Measurements from ENCODE around the gene POLR2E. TPM values are rescaled to one million over a fixed set of nuclear protein-coding genes. Genes with fewer than 3 reads are reported as not detected.

Gene POLR2E
- total RNA-seq, 1 donor from 2014 or later, result 181 TPM

DNA sequence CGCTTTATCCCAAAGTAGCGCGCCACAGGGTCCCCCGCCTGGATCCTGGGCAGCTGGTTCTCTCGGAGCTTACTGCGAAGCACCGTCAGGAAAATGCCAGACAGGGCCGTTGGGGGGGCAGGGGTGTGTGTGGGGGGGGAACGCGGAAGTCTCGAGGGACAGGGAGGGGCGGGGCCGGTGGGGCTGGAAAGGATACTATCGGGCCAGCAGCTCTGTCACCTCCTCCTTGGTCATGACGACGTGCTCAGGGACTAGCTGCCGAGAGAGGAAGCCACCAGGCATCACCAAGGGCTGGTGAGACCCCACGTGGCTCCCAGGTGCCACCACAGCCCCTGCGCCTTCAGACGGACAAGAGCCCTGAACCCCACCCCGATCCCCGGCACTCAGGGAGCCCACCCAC is 5.3 kb downstream of the POLR2E start:
- no peak overlapping the region for H3K27ac Mint-ChIP-seq
- TF ChIP-seq, protein P1, sequence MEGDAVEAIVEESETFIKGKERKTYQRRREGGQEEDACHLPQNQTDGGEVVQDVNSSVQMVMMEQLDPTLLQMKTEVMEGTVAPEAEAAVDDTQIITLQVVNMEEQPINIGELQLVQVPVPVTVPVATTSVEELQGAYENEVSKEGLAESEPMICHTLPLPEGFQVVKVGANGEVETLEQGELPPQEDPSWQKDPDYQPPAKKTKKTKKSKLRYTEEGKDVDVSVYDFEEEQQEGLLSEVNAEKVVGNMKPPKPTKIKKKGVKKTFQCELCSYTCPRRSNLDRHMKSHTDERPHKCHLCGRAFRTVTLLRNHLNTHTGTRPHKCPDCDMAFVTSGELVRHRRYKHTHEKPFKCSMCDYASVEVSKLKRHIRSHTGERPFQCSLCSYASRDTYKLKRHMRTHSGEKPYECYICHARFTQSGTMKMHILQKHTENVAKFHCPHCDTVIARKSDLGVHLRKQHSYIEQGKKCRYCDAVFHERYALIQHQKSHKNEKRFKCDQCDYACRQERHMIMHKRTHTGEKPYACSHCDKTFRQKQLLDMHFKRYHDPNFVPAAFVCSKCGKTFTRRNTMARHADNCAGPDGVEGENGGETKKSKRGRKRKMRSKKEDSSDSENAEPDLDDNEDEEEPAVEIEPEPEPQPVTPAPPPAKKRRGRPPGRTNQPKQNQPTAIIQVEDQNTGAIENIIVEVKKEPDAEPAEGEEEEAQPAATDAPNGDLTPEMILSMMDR (conservative IDR thresholded peaks at IDR 0.05), result no peak
- no peaks in the 10 kb centered on the region for H3K27me3 Mint-ChIP-seq
- H3K4me3 Mint-ChIP-seq, result no peak overlapping the region
- no peak for DNase-seq (ENCODE audit: extremely low spot score, unreplicated experiment)
- H3K9me3 Mint-ChIP-seq, result no peaks in the 10 kb centered on the region
- H3K36me3 Mint-ChIP-seq, result no peaks in the 10 kb centered on the region
- H3K4me1 Mint-ChIP-seq (ENCODE audit: unreplicated experiment), result no peaks in the 10 kb centered on the region

DNA sequence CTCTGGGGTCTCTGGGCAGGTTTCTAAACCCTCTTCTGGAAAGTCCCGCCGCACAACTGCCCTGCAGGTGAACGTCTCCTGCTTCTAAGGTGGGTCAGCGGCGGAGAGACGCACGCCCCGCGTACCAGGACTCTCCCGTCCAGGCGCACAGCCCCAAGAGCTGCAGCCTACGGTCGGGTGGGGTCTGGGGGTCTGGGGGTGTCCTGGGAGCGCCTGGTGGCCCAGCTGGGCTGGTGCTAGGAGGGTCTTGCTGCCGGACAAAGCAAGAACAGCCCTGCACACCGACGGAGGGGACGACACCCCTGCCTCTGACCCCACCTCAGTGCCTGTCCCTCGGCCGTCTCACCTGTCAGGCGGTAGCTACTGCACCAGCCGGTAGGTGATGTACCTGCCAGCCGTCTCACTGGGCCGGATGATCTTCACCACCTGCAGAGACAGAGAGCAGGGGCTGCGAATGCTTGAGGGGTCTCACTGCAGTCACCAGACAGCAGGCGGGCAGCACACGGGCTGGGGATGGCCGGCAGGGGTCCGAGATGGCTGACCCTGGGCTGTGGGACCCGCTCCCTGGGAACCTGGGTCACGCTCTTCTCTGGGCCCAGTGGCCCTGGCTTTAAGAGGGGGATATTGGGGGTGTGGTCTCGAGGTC is 5.9 kb downstream of the POLR2E start:
- no peak for DNase-seq (ENCODE audit: extremely low spot score, unreplicated experiment)
- no peaks in the 10 kb centered on the region for H3K4me1 Mint-ChIP-seq (ENCODE audit: unreplicated experiment)
- no peaks in the 10 kb centered on the region for H3K27me3 Mint-ChIP-seq
- TF ChIP-seq, protein P1 (conservative IDR thresholded peaks at IDR 0.05), result no peak
- no peak overlapping the region for H3K4me3 Mint-ChIP-seq
- H3K27ac Mint-ChIP-seq, result no peak overlapping the region
- no peaks in the 10 kb centered on the region for H3K9me3 Mint-ChIP-seq
- no peaks in the 10 kb centered on the region for H3K36me3 Mint-ChIP-seq

DNA sequence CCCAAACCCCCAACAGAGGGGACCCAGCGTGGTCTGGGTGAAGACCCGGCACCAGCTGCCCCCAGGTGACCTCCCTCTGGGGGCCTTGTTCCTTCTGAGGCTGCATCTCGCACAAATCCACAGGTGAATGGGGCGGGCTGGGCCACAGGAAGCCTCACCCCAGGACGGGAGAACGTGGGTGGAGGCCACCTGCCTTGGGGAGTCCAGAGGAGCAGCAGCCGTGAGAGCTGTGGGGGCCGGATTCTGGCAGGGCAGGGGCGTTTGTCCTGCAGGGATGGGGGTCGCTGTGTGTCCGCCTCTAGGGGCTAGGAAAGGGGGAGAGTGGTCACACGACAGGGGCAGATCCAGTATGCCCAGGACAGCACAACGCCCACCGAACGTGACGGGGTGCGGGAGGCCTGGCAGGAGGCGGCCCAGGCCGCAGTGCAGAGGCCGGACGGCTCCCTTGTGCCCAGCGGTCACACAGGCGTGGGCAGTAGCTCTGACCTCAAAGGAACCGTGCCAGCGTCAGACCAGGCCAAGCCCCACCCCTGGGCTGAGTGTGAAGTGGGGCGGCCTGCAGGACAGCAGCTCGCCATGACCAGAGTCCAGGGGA is 6.7 kb downstream of the POLR2E start:
- Mint-ChIP-seq H3K27me3 (no peaks in the 10 kb centered on the region), H3K36me3 (no peaks in the 10 kb centered on the region), H3K4me1 (ENCODE audit: unreplicated experiment) (no peaks in the 10 kb centered on the region), H3K9me3 (no peaks in the 10 kb centered on the region), H3K4me3 (no peak overlapping the region), H3K27ac (no peak overlapping the region)
- no peak for DNase-seq (ENCODE audit: extremely low spot score, unreplicated experiment)
- TF ChIP-seq, protein P1 (conservative IDR thresholded peaks at IDR 0.05), result no peak

DNA sequence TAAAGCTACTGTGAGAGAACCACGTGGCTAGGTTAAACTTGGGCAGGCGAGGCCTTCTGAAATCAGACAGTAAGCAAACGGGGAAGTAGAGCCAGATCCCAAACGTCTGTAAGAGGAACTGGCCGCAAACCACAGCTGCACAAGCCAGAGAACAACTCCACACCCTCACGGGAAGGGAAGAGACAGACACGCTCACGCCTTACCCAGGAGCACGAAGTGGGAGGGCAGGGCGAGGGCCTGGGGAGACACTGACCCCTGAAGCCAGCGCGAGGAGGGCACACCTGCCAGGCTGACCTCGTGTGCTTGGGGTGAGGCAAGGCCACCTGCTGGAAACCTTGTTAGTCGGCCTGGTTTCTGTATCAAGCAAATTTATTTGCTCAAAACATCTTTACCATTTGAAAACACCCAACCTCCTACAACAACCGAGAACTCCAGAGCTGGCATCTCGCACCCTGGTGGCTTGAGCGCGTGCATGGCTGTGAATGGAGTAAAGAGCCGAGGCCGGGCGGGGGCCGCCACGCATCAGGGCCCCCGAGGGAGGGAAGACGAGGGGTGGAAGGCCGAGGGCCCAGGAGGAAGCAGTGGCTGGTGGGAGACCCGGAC is 7.3 kb downstream of the POLR2E start:
- Mint-ChIP-seq H3K27me3 (no peaks in the 10 kb centered on the region), H3K4me3 (no peak overlapping the region), H3K9me3 (no peaks in the 10 kb centered on the region), H3K36me3 (no peaks in the 10 kb centered on the region), H3K27ac (peak overlapping the region; percentile 43), H3K4me1 (ENCODE audit: unreplicated experiment) (no peaks in the 10 kb centered on the region)
- TF ChIP-seq, protein P1 (conservative IDR thresholded peaks at IDR 0.05), result no peak
- DNase-seq (ENCODE audit: extremely low spot score, unreplicated experiment), result no peak

DNA sequence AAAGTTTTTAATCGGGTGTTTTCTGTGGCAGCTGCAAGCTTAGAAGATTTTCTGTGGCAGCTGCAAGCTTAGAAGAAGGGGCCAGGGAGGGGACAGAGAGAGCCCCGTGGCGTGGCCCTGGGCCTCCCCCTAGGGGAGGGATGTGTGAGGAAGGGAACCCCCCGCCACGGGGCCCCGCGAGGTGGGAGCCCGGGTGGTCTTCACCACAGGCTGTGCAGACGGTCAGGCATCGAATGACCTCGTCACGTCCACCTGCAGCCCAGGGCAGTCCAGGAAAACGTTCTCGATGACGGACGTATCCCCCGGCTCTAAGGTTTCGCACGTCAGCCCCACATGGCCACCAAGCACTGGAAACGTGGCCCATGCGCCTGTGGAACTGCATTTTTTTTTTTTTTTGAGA is 8.6 kb downstream of the POLR2E start:
- Mint-ChIP-seq H3K9me3 (no peaks in the 10 kb centered on the region), H3K4me1 (ENCODE audit: unreplicated experiment) (no peaks in the 10 kb centered on the region), H3K36me3 (no peaks in the 10 kb centered on the region), H3K27me3 (no peaks in the 10 kb centered on the region), H3K4me3 (no peak overlapping the region), H3K27ac (no peak overlapping the region)
- TF ChIP-seq, protein P1 (conservative IDR thresholded peaks at IDR 0.05), result no peak
- no peak for DNase-seq (ENCODE audit: extremely low spot score, unreplicated experiment)

Data from type B pancreatic cell (in vitro differentiated cells).